SW480 (cell line): Measurements from ENCODE around the gene ZBTB11.
"Not testable (repeated sequence)": the region's sequence is repeated elsewhere in the genome, so short reads cannot be mapped to it uniquely, and the experiment has no call there.

Experiments
- DNase-seq: peaks from one replicate; pipeline ENCODE4 v3.0.0-alpha.2; 2016; ENCODE audit warnings: low spot score

ZBTB11 gene

DNA sequence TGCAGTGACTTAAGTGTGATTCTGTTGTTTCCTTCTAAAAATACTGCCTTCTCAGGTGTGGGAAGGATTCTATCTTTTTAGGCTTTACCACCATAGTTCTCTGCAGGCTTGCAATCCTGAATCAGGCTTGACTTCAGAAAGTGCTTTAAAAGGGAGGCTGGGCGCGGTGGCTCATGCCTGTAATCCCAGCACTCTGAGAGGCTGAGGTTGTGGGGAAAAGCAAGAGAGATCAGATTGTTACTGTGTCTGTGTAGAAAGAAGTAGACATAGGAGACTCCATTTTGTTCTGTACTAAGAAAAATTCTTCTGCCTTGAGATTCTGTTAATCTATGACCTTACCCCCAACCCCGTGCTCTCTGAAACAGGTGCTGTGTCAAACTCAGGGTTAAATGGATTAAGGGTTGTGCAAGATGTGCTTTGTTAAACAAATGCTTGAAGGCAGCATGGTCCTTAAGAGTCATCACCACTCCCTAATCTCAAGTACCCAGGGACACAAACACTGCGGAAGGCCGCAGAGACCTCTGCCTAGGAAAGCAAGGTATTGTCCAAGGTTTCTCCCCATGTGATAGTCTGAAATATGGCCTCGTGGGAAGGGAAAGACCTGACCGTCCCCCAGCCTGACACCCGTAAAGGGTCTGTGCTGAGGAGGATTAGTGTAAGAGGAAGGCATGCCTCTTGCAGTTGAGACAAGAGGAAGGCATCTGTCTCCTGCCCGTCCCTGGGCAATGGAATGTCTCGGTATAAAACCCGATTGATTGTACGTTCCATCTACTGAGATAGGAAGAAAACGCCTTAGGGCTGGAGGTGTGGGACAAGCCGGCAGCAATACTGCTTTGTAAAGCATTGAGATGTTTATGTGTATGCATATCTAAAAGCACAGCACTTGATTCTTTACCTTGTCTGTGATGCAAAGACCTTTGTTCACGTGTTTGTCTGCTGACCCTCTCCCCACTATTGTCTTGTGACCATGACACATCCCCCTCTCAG lies 15.0 kb upstream of the ZBTB11 start:
- not testable (repeated sequence) for DNase-seq

DNA sequence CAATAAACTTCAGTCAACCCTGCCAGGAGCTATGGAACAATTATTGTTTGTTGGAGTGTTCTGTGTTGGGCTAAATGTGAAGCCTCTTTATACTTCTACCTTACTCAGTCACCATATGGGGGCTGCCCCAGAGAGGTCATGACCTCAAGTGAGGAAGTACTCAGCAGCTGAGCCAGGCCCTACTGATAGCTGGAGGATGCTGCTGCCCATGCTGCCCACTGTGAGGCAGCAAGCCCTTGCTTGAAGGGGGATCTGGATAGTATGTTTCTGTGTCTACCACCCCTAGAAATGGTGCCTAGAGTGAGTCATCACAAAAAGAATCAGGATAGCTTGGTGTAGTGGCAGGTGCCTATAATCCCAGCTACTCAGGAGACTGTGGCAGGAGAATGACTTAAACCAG lies 14.0 kb upstream of the ZBTB11 start:
- no peak for DNase-seq

DNA sequence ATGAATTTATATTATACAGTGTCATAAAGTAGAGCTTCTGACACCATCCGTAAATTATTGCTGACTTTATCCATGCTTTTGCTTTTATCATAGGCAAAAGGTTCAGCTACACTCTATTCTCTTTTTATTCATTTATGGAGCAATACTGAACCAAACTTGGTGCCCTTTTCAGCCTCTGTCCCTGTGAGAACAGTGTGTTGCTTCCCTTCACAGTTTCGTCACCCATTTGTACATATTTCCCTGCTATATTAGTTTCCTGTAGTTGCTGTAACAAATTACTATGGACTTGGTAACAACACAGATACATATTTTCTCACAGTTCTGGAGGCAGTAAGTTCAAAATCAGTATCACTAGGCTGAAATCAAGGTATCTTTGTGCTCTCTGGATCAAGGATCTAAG lies 12.4 kb upstream of the ZBTB11 start:
- no peak for DNase-seq

- no peak for DNase-seq
These were observed 10.4 kb upstream of the ZBTB11 start for GRCh38 chr3:101687142-101687931.

GRCh38 chr3:101685870-101686307 lies 9.0 kb upstream of the ZBTB11 start:
- no peak for DNase-seq

DNA sequence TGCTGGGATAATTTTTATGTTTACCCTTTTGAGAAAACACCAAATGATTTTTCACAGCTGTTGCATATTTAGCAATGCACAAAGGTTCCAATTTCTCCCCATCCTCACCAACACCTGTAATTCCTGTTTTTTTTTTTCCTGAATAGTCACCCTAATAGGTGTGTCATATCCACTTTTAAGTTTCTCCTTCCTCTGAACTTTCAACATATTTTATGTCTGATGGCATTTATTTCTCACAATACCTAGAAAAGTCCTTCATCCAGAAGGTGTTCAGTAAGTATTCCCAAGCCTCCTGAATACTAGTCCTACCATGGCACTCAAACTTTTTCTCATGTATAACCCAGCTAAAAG lies 8.1 kb upstream of the ZBTB11 start:
- no peak for DNase-seq

- DNase-seq: no peak
These were observed 3.5 kb upstream of the ZBTB11 start for GRCh38 chr3:101680466-101680865.

DNA sequence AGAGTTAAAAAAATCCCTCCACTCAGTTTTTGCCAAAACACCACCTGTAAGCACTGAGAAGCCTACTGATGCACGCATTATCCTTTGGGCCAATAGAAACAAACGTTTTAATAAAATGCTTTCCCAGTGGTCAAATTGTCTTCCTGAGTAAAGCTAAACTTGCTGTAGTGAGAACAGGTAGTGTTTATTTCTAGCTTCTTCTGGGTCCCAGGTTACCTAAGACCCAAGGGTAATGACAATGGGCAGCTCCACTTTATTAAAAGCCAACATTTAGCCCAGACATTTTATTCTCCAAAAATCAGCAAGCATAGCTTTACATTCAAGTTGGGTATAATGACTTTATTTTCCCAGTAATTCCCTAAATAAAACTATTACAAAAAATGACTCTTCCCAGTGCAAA lies 1.9 kb upstream of the ZBTB11 start:
- peak; percentile 13 for DNase-seq

DNA sequence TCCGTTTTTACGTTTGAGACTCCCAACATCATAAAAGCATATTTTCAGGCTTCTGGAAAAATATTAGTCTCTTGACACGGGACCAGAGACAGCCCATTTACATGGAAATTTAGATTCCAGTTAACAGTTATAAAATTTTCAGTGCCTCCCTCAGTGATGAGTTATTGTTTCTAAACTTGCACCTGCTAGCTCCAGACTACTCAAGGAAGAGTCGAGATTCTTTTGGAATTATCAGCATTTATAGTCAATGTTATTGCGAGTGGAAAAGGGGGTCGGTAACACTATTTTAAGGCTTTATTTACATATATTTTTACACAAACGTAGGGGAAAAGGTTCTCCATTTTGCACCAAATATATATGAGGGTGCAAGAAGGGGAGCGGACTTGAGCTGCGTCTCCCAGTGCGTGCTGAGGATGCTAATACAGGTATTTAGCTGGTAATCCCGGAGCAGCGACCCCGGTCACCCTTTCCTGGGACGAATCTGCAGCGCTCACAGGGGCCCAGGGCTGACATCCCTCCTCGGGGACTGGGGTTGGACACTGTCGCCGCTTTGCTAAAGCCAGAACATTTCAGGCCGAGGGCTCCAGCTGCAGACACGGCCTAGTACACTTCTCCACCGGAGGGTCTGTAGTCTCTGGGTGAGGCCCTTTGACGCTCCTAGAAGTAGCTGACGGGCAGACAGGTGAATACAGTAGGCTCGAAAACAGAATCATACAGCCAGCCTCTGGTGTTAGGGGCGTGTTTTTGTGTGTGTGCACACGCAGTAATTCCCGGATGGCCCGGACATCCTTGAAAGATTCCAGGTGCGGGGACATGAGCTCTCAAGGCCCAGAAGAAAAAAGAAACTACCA lies 729 bp upstream of the ZBTB11 start:
- peak; percentile 33 for DNase-seq

- DNase-seq: peak; percentile 90
These were observed 642 bp downstream of the ZBTB11 start for GRCh38 chr3:101676216-101676764.

GRCh38 chr3:101675709-101676215 lies 1.2 kb downstream of the ZBTB11 start:
- DNase-seq: no peak

DNA sequence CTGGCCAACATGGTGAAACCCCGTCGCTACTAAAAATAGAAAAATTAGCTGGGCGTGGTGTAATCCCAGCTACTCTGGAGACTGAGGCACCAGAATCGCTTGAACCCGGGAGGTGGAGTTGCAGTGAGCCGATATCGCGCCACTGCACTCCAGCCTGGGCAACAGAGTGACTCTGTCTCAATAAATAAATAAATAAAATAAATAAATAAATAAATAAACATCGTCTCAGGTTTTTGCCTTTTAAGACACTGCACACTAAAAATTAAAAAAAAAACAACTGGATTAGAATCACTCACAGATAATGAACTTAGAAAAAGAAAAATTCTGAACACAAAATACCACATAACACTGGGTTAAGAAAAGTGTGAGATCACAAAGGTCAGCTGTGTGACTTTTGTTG lies 2.4 kb downstream of the ZBTB11 start:
- no peak for DNase-seq

DNA sequence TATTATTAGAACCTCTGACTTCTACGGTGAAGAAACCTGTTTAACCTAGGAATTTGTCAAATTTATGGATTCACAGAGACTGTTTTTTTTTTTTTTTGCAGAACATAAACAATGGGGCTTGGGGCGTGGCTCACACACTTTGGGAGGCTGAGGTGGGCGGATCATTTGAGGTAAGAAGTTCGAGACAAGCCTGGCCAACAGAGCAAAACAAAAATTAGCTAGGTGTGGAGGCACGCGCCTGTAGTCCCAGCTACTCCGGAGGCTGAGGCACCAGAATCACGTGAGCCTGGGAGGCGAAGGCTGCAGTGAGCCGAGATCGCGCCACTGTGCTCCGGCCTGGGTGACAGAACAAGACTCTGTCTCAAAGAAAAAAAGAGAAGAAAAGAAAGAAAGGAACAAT lies 3.0 kb downstream of the ZBTB11 start:
- no peak for DNase-seq

DNA sequence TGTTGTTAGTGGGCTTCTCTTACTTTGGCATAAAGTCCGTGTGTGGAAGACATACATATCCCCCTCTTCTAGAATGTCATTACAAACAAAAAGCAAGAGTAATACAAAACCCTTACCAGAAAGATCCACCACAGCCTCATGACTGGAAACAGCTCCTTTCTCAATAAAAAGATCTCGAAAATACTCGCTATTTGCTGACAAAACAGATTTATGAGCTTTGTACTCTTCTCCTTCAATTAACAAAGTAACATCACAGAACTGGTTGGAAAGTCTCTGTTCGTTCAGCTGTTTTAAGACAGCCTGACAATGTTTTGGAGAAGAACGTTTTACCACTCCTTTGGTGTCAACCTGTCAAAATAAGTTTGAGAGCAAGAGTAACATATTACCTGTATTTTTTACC lies 5.9 kb downstream of the ZBTB11 start:
- no peak for DNase-seq

DNA sequence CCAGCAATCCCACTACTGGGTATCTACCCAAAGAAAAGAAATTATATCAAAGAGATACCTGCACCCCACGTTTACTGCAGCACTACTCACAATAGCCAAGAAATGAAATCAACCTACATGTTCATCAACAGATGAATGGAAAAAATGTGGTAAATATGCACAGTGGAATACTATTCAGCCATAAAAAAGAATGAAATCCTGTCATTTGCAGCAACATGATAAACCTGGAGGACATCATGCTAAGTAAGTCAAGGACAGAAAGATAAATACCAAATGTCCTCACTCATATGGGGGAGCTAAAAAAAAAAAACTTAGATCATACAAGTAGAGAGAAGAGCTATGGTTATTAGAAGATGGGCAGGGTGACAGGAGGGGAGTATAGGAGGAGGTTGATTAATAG lies 9.1 kb downstream of the ZBTB11 start:
- no peak for DNase-seq

- DNase-seq: no peak
These were observed 9.6 kb downstream of the ZBTB11 start for GRCh38 chr3:101667331-101667730.

DNA sequence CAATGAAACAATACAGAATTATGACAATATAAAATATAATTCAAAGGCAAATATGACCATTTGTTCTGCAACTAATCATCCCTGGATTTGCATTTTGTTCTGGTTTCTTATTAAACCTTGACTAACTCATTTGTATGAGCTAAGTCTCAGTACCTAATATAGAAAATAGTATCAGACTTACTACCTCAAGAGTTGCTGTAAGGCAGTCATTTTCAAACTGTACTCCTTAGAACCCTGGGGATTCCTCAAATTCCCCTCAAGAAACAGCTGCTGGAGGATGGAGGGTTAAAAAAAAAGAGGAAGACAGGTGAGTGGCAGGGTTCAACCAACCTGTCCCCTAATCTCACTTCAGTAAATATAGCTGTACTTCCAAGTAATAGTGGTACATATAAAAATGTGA lies 11.1 kb downstream of the ZBTB11 start:
- no peak for DNase-seq

GRCh38 chr3:101665357-101665756 lies 11.6 kb downstream of the ZBTB11 start:
- DNase-seq: no peak

DNA sequence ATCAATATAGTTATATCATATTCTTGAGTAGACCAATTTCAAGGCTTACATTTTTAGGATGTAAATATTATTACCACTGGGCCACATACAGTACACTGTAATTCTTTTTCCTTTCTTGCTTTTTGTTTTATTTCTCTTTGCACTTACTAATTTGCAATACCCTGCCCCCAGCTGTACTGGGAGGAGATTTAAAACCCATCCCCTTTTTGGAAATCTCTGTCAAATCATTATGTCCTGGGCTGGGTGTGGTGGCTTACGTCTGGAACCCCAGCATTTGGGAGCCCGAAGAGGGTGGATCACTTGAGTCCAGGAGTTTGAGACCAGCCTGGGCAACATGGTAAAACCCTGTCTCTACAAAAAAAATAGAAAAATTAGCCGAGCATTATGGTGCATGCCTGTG lies 16.2 kb downstream of the ZBTB11 start:
- no peak for DNase-seq

- DNase-seq: no peak
These were observed 20.3 kb downstream of the ZBTB11 start for GRCh38 chr3:101656651-101657050.

DNA sequence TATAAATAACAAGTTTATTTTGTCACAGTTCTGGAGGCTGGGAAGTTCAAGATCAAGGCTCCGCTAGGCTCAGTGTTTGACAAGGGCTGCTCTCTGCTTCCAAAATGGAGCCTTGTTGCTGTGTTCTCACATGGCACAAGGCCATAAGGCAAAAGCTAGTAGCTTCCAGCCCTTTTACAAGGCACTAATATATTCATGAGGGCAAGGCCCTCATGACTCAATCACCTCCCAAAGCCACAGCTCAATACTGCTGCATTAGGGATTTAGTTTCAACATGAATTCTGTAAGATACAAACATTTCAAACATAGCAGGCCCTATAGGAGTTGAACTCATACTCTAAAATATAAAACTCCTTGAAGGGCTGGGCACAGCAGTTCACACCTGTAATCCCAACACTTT lies 30.2 kb downstream of the ZBTB11 start:
- DNase-seq: no peak
